ENCODE results near the gene RCOR3. TPM values are rescaled to one million over a fixed set of nuclear protein-coding genes. Genes with fewer than 3 reads are reported as not detected.

The RCOR3 gene
- polyA plus RNA-seq, 1 experiment: 39.2 TPM

- Histone ChIP-seq H3K4me3 (ENCODE audit: low read depth, low read length) (no peak overlapping the region), H3K27me3 (ENCODE audit: control insufficient read depth, insufficient read depth, low read length) (no peaks in the 10 kb centered on the region), H3K9me3 (ENCODE audit: control insufficient read depth, insufficient read depth, low read length) (no peaks in the 10 kb centered on the region), H3K27ac (ENCODE audit: low read depth, low read length) (no peak overlapping the region)
- ChIA-PET CTCF (interaction anchor here (1.9 to 3.8 kb wide), 2 partner anchors 35 to 296 kb away, joined by 4 to 16 read pairs; no protein-coding TSS in a partner anchor), POLR2A (no interaction called here)
- no peak for TF ChIP-seq CTCF (IDR thresholded peaks at IDR 0.05; ENCODE audit: low read depth, low read length)
- no peak for DNase-seq (ENCODE audit: low read depth, low spot score)
Observed at GRCh38 chr1:211358685-211359084, 99.5 kb downstream of the RCOR3 start.

GRCh38 chr1:211359876-211360275, 100.7 kb downstream of the RCOR3 start:
- no peak for DNase-seq (ENCODE audit: low read depth, low spot score)
- Histone ChIP-seq H3K9me3 (ENCODE audit: control insufficient read depth, insufficient read depth, low read length) (no peaks in the 10 kb centered on the region), H3K27ac (ENCODE audit: low read depth, low read length) (no peak overlapping the region), H3K4me3 (ENCODE audit: low read depth, low read length) (no peak overlapping the region), H3K27me3 (ENCODE audit: control insufficient read depth, insufficient read depth, low read length) (no peaks in the 10 kb centered on the region)
- ChIA-PET POLR2A (no interaction called here), CTCF (interaction anchor here (1.4 kb wide), 1 partner anchor 36 kb away, joined by 5 read pairs; no protein-coding TSS in a partner anchor)
- TF ChIP-seq CTCF (IDR thresholded peaks at IDR 0.05; ENCODE audit: low read depth, low read length): no peak

GRCh38 chr1:211361202-211361601, 102.0 kb downstream of the RCOR3 start:
- ChIA-PET CTCF (no interaction called here), POLR2A (no interaction called here)
- Histone ChIP-seq H3K9me3 (ENCODE audit: control insufficient read depth, insufficient read depth, low read length) (no peaks in the 10 kb centered on the region), H3K27me3 (ENCODE audit: control insufficient read depth, insufficient read depth, low read length) (no peaks in the 10 kb centered on the region), H3K27ac (ENCODE audit: low read depth, low read length) (no peak overlapping the region), H3K4me3 (ENCODE audit: low read depth, low read length) (no peak overlapping the region)
- TF ChIP-seq CTCF (IDR thresholded peaks at IDR 0.05; ENCODE audit: low read depth, low read length): no peak
- no peak for DNase-seq (ENCODE audit: low read depth, low spot score)

Other genes with a start within 250 kb of the RCOR3 start
- 0.31 and 0.62 TPM in 2 replicates for gene KCNH1, start 125.2 kb upstream of the RCOR3 start, polyA plus RNA-seq (2011; rRNA removed)
- 19.3 and 22.0 TPM in 2 replicates for gene TRAF5, start 67.5 kb downstream of the RCOR3 start, polyA plus RNA-seq (2011; rRNA removed)
- gene RD3, start 232.8 kb downstream of the RCOR3 start, polyA plus RNA-seq (2011; rRNA removed): not detected in 2 replicates